Calu3 (cell line): ENCODE measurements around the gene HOXB7. TPM values are rescaled to one million over a fixed set of nuclear protein-coding genes. Genes with fewer than 3 reads are reported as not detected.

Source experiments
- BruUV-seq: library from RNA; stranded (reverse); fragments of 400-500 nt; replicated peaks from 2 replicates; lab custom pipeline; 2021; lab: Mats Ljungman, UMichigan
- CTCF ChIA-PET: fragments of 300-600 bp; sonication (Branson Sonifier 250); formaldehyde crosslinking; loops from one replicate; lab custom pipeline; 2022; ENCODE audit warnings: antibody characterized with exemption; lab: Charles Lee
- DNase-seq: peaks from one replicate; pipeline ENCODE4 v3.0.0; 2022
- H3K27ac Mint-ChIP-seq: one replicate; pipeline ENCODE4 v1.8.0; 2022; ENCODE audit warnings: mixed read lengths; ENCODE audit not compliant: unreplicated experiment
- H3K27me3 Mint-ChIP-seq: one replicate; pipeline ENCODE4 v1.8.0; 2022; ENCODE audit warnings: mixed read lengths; ENCODE audit not compliant: unreplicated experiment
- H3K36me3 Mint-ChIP-seq: one replicate; pipeline ENCODE4 v1.8.0; 2022; ENCODE audit warnings: mild to moderate bottlenecking, moderate library complexity, mixed read lengths; ENCODE audit not compliant: insufficient read depth, unreplicated experiment
- H3K4me1 Mint-ChIP-seq: one replicate; pipeline ENCODE4 v1.8.0; 2022; ENCODE audit warnings: mild to moderate bottlenecking, low read depth, mixed read lengths; ENCODE audit not compliant: unreplicated experiment
- H3K4me3 Mint-ChIP-seq: one replicate; pipeline ENCODE4 v1.8.0; 2022; ENCODE audit warnings: mild to moderate bottlenecking, low read depth, moderate library complexity, mixed read lengths; ENCODE audit not compliant: unreplicated experiment
- H3K9me3 Mint-ChIP-seq: one replicate; pipeline ENCODE4 v1.8.0; 2022; ENCODE audit warnings: low read depth, mixed read lengths; ENCODE audit not compliant: unreplicated experiment
- CTCF ChIP-seq: fragments of 200-600 bp; IDR thresholded peaks from one replicate; pipeline ENCODE4 v1.8.0; 2022; ENCODE audit warnings: antibody characterized with exemption; ENCODE audit not compliant: unreplicated experiment
- intact Hi-C: fragments of 100-400 bp; cut with micrococcal nuclease; formaldehyde crosslinking; loops from one replicate; pipeline ENCODE4 v1.10.0; 2022; ENCODE audit not compliant: unreplicated experiment
- total RNA-seq: library from RNA; stranded (reverse); gene quantifications from 2 replicates; pipeline ENCODE4 v1.2.3, GENCODE V29; 2022

The HOXB7 gene
- total RNA-seq, 1 experiment from 2014 or later = 30.2 TPM

- Mint-ChIP-seq H3K4me1 (peaks cover 28% of the 10 kb centered on the region), H3K4me3 (no peak overlapping the region), H3K9me3 (no peaks in the 10 kb centered on the region), H3K36me3 (peaks cover 33% of the 10 kb centered on the region), H3K27ac (no peak overlapping the region), H3K27me3 (no peaks in the 10 kb centered on the region)
- intact Hi-C loops = no loop called here
- DNase-seq = no peak
- no peak for TF ChIP-seq CTCF
- BruUV-seq = no TSS peak
- CTCF ChIA-PET = interaction anchor here (1.7 kb wide), 1 partner anchor 15 kb away, joined by 4 read pairs; the partner anchor contains the start of gene HOXB9
Observed at GRCh38 chr17:48641541-48642058, 30.8 kb upstream of the HOXB7 start.

- peaks cover 33% of the 10 kb centered on the region for H3K36me3 Mint-ChIP-seq
- H3K9me3 Mint-ChIP-seq = no peaks in the 10 kb centered on the region
- no peak overlapping the region for H3K27ac Mint-ChIP-seq
- CTCF ChIA-PET = interaction anchor here (1.7 kb wide), 1 partner anchor 14 kb away, joined by 4 read pairs; the partner anchor contains the start of gene HOXB9
- TF ChIP-seq CTCF = no peak
- intact Hi-C loops = no loop called here
- H3K4me1 Mint-ChIP-seq = peaks cover 28% of the 10 kb centered on the region
- no TSS peak for BruUV-seq
- no peak overlapping the region for H3K4me3 Mint-ChIP-seq
- DNase-seq = no peak
- no peaks in the 10 kb centered on the region for H3K27me3 Mint-ChIP-seq
Observed at GRCh38 chr17:48640858-48641180, 30.0 kb upstream of the HOXB7 start.

- H3K27ac Mint-ChIP-seq = no peak overlapping the region
- no peak for DNase-seq
- H3K36me3 Mint-ChIP-seq = peaks cover 33% of the 10 kb centered on the region
- BruUV-seq = no TSS peak
- no peak overlapping the region for H3K4me3 Mint-ChIP-seq
- CTCF ChIA-PET = interaction anchor here (1.7 kb wide), 1 partner anchor 14 kb away, joined by 4 read pairs; the partner anchor contains the start of gene HOXB9
- TF ChIP-seq CTCF = no peak
- intact Hi-C loops = no loop called here
- H3K4me1 Mint-ChIP-seq = peaks cover 28% of the 10 kb centered on the region
- no peaks in the 10 kb centered on the region for H3K27me3 Mint-ChIP-seq
- no peaks in the 10 kb centered on the region for H3K9me3 Mint-ChIP-seq
Observed at GRCh38 chr17:48639982-48640857, 29.4 kb upstream of the HOXB7 start.

- CTCF ChIA-PET = no interaction called here
- DNase-seq = no peak
Observed at GRCh38 chr17:48639136-48639535, 28.3 kb upstream of the HOXB7 start.

More at GRCh38 chr17:48639136-48639535, 28.3 kb upstream of the HOXB7 start:
- peaks cover 19% of the 10 kb centered on the region for H3K4me1 Mint-ChIP-seq
- H3K36me3 Mint-ChIP-seq = peaks cover 36% of the 10 kb centered on the region
- no peaks in the 10 kb centered on the region for H3K9me3 Mint-ChIP-seq
- intact Hi-C loops = no loop called here
- H3K27me3 Mint-ChIP-seq = no peaks in the 10 kb centered on the region
- no peak overlapping the region for H3K4me3 Mint-ChIP-seq
- no peak for TF ChIP-seq CTCF
- H3K27ac Mint-ChIP-seq = no peak overlapping the region
- no TSS peak for BruUV-seq
